Coronary artery (tissue), 2 donors: ENCODE results near the gene HBD.
"Not testable (repeated sequence)": the region's sequence is repeated elsewhere in the genome, so short reads cannot be mapped to it uniquely, and the experiment has no call there.

Source experiments
- DNase-seq: peaks from one replicate; pipeline ENCODE4 v3.0.0-alpha.2; 2017; ENCODE audit warnings: low spot score
- H3K27ac ChIP-seq, 2 donors: fragments of 200-600 bp; sonication (generic); one replicate each; pipeline ENCODE4 v1.5.1; 2016 to 2019
- H3K4me3 ChIP-seq: fragments of 200-600 bp; sonication (generic); 2 replicates; pipeline ENCODE4 v1.5.1; 2016; ENCODE audit warnings: mild to moderate bottlenecking, moderate library complexity
- CTCF ChIP-seq: fragments of 200-600 bp; sonication (generic); IDR thresholded peaks from one replicate; pipeline ENCODE4 v1.5.1; 2019; ENCODE audit warnings: antibody characterized with exemption

The HBD gene

GRCh38 chr11:5252919-5253265 lies 18.6 kb upstream of the HBD start:
- Histone ChIP-seq H3K4me3 (no peak overlapping the region), H3K27ac (no peak overlapping the region)
- no peak for DNase-seq
- TF ChIP-seq CTCF, result no peak

- Histone ChIP-seq H3K27ac (no peak overlapping the region), H3K4me3 (no peak overlapping the region)
- no peak for DNase-seq
- TF ChIP-seq CTCF, result no peak
Measured at GRCh38 chr11:5252192-5252918, 18.1 kb upstream of the HBD start.

- DNase-seq, result no peak
- Histone ChIP-seq H3K27ac (no peak overlapping the region), H3K4me3 (no peak overlapping the region)
- no peak for TF ChIP-seq CTCF
Measured at GRCh38 chr11:5251746-5252145, 17.5 kb upstream of the HBD start.

GRCh38 chr11:5250543-5251204 lies 16.4 kb upstream of the HBD start:
- no peak overlapping the region for H3K27ac ChIP-seq
- no peak for TF ChIP-seq CTCF
- H3K4me3 ChIP-seq, result no peak overlapping the region
- no peak for DNase-seq

- H3K4me3 ChIP-seq, H3K27ac ChIP-seq, DNase-seq: not testable (repeated sequence)
Measured at GRCh38 chr11:5249807-5250396, 15.6 kb upstream of the HBD start, which contains the start of gene HBG1. Gene HBG1 (minus strand): TSS chr11:5249857. CDS start chr11:5249804, 53 bp downstream.

- DNase-seq, result not testable (repeated sequence)
Measured at GRCh38 chr11:5248498-5248897, 14.2 kb upstream of the HBD start.

GRCh38 chr11:5247472-5248192 lies 13.3 kb upstream of the HBD start:
- no peak for DNase-seq
- no peak overlapping the region for H3K27ac ChIP-seq
- no peak overlapping the region for H3K4me3 ChIP-seq
- no peak for TF ChIP-seq CTCF

More at GRCh38 chr11:5248498-5248897, 14.2 kb upstream of the HBD start:
- not testable (repeated sequence) for H3K4me3 ChIP-seq, H3K27ac ChIP-seq
